Measurements from ENCODE around the gene ANKRD18B.

GRCh38 chr9:33517373-33517772 is 6.7 kb upstream of the ANKRD18B start:
- TF ChIP-seq CTCF (IDR thresholded peaks at IDR 0.05) (peak; percentile 34 to 72 (median 46)), POLR2A (IDR thresholded peaks at IDR 0.05) (no peak)
